NCI-H2196 treated with DMSO at 0.1 percent for 48 hours (cell line): ENCODE results near the gene ZBTB24.
A peak's percentile ranks its signal among the peaks of the same experiment; 100 is the strongest.
"Not testable (repeated sequence)": the region's sequence is repeated elsewhere in the genome, so short reads cannot be mapped to it uniquely, and the experiment has no call there.

Experiments
- DNase-seq: peaks from one replicate; lab custom pipeline; 2025; ENCODE audit not compliant: unreplicated experiment; lab: John Stamatoyannopoulos, UW

The ZBTB24 gene

DNA sequence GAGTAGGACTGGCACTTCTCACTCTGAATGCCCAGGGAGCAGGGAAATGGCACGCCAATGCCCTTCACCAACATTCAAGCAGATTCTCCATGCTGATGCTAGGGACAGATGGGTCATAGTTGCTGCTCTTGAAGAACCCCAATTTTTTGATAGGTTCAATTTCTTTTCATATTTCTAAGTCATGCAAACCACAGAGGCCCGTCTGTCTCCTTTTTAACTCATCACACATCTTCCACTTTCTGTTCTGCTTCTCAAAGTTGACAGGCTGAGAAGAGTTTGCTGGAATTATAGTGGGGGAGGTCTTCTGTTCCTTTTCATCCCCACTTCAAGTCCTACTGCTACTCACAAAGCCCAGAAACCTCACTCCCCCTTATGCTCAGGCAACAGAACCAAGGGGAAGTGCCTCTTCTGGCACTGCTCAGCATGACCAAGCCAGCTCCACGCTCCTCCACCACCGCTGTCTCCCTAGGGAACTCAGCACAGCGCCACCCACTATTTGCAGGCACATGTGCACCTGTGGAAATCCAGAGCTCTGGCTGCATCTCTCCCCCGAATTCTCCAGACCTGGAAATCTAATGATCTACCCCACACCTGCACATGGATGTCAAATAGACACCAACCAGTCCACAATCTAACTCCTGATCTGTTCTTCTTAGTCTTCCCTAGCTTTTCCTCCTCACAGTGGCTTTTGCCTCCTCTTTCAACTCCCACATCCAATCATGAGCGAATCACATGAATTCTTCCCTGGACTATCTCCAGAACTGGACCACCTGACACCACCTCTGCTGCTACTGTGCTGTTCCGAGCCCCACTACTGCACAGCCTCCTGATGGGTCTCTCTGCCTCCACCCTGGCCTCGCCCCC is 10.7 kb downstream of the ZBTB24 start:
- DNase-seq = no peak

DNA sequence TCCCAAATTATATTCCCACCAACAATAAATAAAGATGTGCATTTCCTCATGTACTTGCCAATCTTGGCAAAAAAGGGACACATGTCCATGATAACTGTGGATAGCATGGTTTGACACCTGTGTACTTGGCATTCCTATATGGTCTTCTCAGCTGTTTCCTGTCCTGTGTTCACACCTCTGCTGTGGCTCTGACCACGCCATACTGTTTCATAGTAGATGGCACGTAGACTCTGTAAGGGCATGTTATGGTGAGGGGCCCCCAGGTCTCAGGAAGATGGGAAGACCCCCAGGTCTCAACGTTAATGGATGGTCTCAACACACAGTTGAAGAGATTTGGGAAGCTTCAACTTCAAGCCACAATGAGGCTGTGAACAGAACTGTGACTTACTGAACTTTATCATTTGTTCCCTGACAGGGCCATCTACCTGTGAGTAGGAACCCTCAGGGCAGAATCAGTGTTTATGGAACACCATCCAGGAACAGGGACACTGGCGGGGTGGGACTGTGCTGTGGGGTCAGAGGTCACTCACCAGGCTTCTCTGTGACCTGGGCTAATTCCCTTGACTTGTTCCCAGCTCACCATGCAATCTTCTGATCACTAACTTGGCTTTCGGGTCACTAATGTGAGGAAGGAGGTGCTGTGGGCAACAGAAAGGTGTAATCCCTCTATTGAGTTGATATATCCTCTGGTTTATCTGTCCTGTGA is 11.8 kb downstream of the ZBTB24 start:
- DNase-seq = no peak

DNA sequence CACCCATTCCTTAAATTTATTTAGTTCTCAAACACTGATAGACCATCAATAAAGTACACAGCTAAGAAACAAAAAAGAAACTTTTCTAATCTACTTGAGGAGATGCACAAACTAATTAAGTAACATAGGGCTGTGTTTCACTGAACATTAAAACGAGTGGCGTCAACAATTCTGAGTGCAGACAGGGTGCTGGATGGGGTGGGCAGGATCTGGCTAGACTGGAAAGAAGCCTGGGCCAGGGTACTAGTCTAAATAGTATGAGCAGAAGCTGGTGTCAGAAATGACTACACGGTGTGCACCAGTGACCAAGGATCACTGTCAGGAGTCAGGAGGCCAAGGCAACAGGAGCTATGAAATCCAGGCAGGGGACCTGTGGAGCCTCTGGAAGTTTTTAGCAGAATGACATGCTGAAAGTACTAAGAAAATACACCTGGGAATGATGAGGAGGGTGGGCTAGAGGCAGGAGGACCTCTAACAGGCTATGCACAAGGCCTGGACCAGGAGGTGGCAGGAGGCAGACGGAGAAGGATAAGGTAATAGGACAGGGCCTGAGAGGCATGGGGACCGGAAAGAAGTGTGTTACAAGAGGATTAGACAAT is 13.3 kb downstream of the ZBTB24 start:
- no peak for DNase-seq

DNA sequence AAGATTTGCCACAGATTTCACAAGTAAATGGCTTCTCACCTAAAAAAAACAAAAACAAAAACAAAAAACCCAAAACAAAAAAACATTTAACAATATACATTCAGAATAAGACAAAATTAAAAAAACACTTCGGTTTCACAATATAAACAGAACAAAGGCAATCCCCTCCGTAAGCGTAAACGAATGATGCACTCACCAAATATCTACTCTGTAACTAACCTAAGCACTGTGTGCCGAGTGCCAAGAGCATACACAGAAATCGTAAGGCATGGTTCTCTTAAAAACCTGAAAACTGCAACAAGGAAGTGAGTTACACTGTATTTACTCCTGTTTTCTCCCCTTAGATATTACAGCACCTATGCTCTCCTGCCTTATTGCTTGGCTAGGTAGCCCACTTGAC is 15.3 kb downstream of the ZBTB24 start:
- DNase-seq = no peak

DNA sequence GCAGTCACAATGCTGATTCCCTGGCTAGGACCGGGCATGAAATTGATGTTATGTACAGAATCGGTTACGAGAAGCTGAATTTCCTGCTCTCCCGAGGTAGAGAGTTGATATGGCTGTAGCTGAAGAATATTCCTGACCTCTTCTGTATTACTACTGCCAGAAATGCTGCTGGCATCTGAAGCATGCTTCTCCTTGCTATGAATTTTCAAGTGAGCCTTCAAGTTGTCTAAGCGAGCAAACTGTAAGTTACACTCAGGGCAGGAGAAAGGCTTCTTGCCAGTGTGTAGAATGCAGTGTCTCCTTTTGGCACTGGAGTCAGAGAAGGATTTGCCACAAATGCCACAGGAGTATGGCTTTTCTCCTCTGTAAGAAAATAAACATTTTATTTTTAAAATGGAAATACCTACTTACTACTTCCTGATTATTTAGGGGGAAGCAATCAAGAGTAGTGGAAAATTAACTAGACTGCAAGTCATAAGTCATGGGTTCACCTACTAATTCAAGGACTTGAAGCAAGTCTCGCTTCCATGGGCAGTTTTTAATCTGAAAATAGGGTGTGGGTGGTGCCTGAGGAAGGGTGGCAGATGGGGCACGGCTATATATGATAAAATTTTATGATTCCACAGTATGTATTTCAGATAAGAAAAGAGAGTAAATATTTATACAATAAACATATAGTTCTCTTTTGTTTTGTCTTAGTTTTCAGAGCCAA is 16.7 kb downstream of the ZBTB24 start:
- no peak for DNase-seq

DNA sequence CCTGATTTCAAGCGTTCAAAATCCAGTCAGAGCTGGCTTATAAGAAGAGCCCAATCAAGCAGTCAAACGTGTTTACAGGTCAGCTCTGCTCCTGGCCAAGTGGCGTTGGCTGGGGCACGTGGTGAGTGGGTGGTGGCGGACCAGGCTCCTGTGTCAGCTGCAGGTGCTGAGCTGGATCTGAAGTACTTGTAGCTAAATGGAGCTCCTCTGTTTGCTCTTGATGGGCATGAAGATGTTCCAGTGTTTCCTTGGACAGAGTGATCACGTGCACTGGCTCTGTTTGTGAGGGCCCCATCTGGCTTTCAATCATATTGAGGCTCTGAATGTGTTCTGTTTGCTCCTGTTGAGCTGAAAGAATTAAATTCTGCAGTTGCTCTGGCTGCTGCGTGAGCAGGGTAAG is 17.2 kb downstream of the ZBTB24 start:
- DNase-seq = peak; percentile 94

DNA sequence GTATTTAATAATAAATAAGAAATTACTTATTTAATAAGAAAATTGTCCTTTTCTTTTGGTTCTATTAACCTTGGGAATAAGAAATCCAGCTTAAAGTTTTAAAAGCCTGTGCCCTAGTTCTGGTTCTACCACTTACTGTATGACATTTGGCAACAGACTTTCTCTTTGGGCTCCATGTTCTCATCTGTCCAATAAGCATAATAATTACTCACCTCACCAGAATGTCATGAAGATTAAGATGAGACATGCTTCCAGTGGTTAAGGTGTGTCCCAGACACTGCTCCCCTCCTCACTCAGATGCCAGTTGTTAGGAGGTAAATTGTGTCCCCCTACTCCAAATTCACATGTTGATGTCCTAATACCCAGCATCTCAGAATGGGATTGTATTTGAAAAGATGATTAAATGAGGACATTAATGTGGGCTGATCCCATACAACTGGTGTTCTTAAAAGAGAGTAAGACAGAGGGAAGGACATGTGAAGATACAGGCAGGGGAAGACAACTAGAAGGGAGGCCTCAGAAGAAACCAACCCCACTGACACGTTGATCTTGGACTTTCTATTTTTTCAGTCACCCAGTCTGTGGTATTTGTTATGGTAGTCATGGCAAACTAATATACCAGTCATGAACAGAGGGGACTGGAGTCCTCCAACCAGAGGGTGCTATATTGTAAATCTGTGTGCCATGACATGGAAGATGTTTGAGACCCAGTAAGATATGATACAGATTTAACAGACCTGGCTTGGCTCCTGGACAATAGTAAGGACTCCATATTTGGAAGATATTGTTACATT is 21.1 kb downstream of the ZBTB24 start:
- no peak for DNase-seq

DNA sequence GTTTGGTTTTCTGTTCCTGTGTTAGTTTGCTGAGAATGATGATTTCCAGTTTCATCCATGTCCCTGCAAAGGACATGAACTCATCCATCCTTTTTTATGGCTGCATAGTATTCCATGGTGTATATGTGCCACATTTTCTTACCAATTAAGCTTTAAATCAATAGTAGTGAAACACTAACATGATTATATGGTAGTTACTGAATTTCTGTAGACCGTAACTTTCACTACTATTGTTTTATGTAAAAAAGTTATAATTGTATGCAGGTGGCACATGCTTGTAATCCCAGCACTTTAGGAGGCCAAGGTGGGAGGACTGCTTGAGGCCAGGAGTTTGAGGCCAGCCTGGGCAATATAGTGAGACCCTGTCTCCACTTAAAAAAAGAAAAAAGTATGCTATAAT is 21.8 kb downstream of the ZBTB24 start:
- DNase-seq = not testable (repeated sequence)

DNA sequence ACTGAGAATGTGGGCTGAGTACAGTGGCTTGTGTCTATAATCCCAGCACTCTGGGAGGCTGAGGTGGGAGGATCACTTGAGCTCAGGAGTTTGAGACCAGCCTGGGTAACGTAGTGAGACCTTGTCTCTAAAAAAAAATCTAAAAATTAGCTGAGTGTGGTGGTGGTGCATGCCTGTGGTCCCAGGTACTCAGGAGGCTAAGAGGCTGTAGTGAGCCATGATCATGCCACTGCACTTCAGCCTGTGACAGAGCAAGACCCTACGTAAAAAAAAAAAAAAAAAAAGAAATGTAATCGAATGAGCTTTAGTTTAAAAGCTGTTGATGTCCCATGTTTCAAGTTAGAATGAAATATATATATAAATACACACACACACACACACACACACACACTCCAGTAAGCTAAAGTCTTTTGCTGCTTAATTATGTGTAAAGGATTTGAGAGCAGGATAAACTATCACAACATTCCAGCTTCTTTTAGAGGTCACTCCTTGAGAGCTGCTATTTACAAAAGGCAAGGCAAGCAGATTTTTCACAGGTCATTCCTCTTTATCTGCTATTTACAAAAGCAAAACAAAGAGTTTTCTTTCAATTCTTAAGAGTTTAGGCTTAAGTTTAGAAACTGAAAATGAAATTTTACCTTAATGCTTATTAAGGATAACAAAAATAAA is 22.7 kb downstream of the ZBTB24 start:
- no peak for DNase-seq

DNA sequence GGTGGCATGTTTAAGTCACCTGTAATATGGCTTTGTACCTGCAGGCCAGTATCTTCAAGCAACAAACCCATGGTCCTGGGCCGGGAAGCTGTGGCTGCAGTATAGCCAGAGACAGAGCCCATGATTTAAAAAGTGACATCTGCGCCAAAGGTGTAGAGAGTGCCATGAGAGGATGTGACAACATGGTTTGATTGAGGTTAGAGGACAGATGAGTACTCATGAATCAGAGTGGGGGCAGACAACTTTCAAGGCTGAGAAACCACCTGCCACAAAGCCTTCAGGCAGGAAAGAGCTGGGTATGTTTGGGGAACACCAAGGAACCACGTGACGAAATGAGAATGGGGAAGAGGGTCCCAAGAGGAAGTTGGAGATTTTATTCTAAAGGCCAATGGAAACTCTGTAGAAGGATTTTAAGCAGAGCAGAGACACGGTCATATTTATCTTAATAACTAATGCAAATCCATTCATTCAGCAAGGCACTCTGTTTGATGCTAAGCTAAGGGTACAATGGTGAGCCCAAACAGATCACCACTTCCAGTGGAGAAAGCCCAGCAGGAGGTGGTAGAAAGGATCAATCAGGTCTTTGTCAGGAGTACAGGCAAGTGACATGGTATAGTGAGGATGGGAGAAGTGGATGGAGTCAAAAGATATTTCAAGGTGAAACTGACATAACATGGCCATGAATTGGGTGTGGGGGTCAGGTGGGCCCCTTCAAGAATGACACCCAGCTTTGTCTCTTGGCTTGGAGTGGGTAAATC is 24.1 kb downstream of the ZBTB24 start:
- DNase-seq = no peak

DNA sequence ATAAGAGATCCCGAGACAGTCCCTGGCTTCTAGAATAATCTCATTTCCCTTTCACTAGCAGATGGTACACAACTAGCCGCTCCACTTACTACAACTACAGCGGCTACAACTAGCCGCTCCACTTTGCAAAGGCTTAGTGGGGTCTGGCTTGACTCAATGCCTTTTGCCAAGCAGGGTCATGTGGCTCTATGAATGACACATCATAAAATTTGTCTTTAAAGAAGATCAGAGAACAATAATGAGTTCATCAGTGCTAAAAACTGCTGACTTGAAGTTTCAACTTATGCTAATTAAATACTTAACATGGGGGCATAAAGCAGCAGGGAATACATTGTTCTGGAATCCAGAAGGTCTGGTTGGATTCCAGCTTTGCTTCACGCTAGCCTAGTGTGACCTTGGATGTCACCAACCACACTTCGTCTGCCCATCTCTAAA is 25.4 kb downstream of the ZBTB24 start:
- DNase-seq = no peak

DNA sequence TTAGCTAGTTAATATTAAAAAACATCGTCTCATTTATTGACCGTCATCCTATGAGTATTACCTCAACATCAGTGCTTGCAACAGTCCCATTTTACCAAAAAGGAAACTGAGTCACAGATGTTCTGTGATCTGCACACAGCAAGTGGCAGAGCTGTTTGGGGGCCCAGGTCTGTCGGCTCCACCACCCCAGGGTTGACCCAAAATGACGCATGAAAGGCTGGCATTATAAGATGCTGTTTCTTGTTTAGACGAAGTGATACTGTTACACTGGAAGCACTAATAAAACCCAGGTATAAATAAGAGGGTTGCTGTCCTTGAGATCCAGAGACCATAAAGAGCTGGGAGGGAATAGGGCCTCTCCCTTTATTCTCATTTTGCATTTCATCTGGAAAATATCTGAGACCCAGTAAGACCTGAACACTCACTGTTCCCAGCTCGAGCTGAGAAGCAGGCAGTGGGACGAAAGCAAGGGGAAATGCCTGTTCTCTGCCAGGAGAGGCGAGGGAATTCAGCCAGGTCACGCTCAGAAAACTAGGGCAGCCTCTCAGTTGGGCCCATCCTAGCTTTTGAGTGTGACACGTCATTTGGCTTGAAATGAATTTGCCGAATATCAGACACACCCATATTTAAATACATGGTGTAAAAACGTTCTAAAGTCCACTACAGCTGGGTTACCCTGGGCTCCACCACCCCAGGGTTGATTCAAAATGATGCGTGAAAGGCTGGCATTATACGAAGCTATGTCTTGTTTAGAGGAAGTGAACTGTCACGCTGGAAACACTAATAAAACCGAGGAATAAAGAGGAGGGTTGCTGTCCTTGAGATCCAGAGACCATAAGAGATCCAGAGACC is 26.1 kb downstream of the ZBTB24 start:
- no peak for DNase-seq

DNA sequence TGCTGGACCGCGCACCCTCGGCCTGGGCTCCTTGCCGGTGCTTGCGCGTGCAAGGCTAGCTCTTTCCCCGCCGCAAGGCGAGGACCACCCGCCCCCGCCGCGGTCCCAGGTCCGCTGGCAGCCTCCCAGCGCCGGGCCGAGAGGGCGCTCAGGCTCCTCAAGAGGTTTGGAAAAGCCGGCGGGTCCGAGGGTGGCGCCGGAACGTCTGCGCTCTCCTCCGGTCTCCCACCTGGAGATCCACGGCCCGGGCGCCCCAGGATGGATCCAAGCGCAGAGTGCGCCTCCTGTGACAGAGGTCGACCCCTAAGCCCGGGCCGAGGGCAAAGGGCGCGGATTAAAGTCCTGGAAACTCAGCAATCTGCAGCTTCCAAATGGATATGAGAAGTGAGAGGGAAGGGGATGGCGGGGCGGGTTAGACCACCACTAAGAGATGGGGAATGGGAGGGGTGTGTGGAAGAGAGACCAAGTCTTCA is 26.9 kb downstream of the ZBTB24 start:
- DNase-seq = no peak

DNA sequence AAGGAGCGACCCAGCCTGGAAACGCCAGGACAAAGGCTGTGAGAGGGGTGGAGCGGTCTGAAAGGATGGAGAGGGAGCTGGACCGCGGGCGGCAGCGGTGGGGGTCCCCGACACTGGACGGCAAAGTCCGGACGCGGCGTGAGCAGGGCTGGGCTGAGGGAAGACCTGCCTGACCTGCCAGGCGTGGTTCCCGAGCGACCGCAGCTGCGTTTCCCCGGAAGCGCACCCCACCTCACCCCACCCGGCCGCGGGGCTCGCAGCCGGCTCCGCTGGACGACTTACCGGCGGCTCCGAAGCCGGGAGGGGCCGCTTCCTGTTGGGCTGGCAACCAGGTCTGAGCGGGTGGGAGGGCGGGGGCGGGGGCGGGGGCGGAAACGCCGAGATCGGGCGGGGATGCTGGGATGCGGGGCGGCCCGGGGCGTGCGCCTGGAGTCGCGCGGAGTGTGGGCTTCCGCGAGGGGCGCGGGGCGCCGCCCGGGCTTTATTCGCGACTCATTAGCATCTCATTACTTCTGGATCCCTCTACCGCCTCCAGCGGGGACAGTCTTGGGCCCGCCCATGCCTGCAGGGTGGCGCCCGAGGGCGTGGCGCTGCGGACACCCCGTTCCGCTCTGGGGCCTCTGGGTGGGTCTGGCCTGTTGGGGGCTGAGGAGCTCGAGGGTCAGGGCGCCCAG is 27.4 kb downstream of the ZBTB24 start, which contains the start of gene MICAL1:
MICAL1 (minus strand) TSS at position 336 of the 674 bp plus-strand sequence. CDS start 1,576 bp downstream, outside the sequence.
- peak; percentile 52 for DNase-seq

DNA sequence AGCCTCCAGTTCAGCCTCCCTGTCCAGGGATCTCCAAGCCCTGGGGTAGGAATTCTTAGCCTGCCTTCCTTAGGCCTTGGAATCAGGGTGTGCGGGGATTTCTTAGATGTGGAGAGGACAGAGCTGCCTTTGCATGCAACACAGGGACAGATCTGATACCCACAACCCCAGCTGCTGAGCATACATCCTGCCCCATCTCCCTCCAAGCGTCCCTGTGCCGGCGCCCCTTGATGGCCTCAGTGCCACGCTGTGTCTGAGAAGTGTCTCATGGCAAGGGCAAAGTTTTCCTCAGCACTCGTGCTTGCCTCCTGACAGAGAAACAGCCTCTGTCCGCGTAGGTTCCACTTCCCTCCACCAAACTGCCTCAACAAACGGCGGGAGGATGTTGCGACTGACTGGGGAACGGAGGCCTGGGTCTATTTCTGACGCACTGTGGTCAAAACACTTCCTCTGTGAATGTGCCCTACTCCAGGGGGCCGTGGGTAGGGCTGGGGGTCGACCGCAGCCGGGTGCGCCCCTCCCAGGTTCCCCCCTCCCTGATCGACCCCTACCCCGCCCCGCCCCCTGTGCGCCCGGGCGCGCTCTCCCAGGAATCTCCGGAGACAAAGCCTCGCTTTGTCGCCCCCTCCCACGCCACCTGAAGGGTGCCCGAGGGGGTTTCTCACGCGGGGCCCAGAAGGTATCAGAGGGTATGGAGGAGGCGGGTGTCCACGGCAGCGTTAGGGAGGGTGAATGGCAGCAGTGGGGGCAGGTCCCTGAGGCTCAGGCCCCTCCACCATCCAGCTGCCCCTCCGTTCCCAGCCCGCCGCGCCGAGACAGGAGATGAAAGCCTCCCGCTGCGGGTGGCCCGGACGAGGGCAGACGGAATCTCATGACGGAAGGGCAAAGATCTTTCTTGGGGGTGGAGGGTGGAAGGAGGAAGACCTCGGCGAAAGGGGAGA is 28.3 kb downstream of the ZBTB24 start:
- no peak for DNase-seq
